Skin of body (tissue), 2 donors: ENCODE data around the gene ARHGAP8. TPM values are rescaled to one million over a fixed set of nuclear protein-coding genes. Genes with fewer than 3 reads are reported as not detected.

Source experiments
- DNase-seq: peaks from one replicate; lab custom pipeline; 2025; lab: John Stamatoyannopoulos, UW
- total RNA-seq: library from RNA; depleted of rRNA; stranded (reverse); fragments of >200 nt; gene quantifications from one replicate; pipeline ENCODE4 v1.2.3, GENCODE V29; 2014

The ARHGAP8 gene
- total RNA-seq, 1 donor from 2014 or later: 0.99 TPM

DNA sequence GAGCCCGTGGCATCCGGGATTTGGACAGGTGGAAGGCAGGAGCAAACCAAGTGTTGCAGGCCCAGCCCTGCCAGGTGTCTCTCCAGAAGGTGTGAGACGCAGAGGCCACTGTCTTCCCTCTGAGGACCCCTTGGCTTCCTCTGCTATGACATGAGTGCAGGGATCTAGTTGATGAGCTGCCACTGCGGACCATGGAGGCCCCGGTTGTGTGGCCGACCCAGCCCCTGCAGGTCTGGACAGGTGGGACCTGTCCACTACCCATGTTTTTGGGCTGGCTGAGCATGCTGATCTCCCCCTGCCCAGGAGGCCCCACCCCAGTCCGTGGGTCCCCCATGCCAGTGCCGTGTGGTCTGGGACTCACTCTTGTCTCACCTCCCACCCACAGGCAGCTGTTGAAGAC, 27.5 kb upstream of the ARHGAP8 start:
- DNase-seq: no peak

DNA sequence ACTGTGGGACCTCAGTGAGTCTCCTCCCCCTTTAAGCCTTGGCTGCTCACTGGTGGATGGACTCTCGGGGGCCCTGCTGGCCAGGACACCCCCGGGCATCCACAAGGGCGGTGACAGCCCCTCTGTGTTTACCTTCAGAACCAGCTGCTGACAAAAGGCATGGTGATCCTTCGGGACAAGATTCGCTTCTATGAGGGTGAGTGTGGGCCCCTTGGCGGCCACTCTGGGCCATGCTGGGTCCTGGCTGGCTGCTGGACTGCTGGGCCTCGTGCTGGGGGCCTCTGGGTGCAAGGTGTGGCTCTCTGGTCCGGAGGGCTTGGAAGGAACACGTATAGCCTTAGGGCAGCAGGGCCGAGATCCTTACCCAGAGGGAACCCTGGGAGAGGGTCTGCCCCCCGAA, 25.9 kb upstream of the ARHGAP8 start:
- DNase-seq: no peak

DNA sequence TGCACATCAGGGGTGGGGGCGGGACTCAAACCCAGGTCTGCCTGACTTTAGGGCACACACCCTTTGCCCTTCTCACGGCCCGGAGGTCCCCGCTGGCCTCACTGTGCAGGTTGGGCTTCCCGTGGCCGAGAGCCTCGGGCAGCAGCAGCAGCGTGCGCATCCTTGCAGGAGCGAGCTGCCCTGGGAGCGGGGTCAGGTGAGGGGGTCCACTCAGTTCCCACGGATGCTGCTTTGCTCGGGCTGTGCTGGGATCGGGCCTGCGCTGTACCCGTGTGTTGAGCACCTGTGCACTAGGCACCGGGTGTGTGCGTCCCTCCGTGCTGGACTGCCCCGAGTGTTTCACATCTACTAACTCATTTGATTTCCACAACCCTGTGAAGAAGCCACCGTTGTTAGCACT, 25.2 kb upstream of the ARHGAP8 start:
- DNase-seq: no peak

DNA sequence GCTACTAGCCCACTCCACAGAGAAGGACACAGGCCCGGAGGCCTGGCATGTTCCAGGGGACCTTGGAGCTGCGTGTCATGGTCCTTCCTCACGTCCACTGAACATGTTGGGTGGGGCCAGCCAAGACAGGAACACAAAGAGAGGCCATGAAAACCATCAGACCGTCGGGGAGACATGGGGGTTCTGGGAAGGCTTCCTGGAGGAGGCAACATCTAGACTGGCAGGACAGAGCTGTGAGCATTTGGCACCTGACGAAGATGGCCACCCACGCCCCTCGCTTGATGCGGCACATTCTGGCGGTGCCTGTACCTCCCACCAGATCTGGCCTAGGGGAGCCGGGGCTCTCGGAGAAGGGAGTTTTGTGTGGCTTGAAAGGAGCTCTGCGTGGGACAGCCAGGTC, 24.7 kb upstream of the ARHGAP8 start:
- no peak for DNase-seq

DNA sequence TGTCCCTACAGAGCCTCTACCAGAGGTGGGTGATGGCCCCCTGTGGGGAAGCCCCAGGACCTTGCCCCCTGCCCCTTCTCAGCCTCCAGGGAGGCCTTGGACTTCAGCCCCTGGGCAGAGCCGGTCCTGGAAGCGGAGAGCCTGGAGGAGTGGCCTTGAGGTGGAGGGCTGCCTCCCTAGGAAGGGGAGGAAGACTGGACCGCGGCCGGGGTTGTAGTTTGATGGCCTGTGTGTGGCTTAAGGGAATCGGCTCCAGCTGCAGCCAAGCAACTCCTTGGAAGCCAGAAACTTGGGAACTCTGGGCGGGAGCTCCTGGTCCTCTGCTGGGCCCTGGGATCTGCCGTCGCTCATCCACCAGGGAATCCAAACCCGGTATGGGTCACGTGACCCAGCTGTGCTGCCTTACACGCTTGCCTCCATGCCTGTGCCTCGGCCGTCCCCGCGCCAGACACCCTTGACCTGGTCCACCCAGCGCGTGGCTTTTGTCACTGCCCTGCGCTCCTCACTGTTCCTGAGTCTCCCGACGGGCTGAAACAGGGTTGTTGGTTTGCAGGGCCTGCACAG, 23.5 kb upstream of the ARHGAP8 start:
- DNase-seq: peak; percentile 17

DNA sequence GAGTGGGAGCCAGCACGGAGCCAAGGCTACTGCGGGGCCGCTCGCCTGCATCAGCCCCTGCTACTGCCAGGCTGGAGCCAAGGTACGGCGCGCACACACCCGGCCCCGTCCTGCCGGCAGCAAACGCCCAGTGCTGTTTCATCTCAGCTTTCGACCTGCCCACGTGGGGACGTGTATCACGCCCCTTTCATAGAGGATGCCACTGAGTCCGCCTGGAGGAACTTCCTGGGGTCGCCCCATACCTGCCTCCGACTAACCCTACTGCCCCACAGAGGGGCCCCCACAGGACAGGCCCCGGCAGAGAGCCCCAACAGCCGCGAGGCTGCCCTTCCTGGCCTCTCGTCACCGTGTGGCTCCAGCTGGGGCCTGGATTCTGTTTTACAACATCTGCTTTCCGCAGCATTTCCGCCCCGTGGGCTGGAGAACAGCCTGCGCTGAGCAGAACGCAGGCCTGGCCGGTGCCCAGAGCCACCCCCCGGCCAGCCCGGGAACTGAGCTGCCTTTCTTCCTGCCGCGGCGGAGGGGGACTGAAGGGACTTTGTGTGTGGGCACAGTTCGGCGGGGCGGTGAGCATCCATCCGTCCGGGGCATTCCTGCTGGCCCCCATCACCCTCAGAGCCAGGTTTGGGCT, 22.9 kb upstream of the ARHGAP8 start:
- DNase-seq: peak; percentile 72

DNA sequence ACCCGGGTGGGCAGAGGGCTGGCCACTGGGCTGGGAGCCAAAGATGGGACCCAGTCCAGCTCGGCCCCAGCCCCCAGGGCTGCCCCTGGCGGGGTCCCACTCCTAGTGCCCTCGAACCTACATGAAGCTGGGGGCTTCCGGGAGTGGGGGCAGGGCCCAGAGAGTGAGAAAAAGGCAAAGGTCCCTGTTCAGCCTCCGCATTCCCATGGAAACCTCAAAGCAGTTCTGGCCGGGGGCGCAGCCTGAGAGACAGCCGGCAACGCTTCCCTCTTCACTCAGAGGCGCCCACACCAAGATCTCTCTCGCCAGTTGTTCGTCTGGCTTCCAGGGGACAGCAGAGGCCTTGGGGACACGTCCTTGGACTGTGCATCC, 22.4 kb upstream of the ARHGAP8 start:
- no peak for DNase-seq

DNA sequence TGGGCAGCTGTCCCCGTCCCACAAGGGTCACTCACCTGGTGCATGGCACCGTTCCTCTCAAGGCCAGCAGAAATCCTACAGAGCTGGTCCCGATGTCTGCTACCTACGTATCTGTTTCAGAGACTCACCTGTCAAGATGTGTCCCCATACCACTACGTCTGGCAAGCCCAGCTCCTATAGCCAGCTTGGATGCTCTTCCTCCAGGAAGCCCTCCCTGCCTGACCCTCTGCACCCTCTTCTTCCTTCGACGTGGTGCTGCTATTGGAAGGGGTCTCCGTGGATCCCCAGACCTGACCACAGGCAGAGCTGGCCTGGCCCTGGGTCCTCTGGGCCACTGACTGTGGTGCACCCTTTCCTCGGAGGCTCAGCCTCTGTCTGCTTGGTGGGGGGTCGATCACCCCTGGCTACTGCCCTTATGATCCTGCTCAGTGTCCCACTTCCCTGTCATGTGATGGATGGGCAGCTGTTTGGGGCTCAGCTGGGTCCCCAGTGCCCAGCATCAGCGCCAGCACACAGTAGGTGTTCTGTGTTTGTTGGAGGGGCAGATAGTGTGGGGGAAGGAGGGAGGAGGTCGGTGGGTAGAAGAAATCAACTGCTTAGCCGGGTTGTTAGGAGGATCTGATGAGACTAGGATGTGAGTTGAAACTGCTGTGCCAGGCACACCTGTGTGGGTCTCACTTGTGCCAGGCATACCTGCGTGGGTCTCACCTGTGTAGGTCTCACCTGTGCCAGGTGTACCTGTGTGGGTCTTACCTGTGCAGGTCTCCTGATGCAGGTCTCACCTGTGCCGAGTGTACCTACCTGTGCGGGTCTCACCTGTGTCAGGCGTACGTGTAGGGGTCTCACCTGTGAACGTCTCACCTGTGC, 21.7 kb upstream of the ARHGAP8 start:
- DNase-seq: peak; percentile 29

DNA sequence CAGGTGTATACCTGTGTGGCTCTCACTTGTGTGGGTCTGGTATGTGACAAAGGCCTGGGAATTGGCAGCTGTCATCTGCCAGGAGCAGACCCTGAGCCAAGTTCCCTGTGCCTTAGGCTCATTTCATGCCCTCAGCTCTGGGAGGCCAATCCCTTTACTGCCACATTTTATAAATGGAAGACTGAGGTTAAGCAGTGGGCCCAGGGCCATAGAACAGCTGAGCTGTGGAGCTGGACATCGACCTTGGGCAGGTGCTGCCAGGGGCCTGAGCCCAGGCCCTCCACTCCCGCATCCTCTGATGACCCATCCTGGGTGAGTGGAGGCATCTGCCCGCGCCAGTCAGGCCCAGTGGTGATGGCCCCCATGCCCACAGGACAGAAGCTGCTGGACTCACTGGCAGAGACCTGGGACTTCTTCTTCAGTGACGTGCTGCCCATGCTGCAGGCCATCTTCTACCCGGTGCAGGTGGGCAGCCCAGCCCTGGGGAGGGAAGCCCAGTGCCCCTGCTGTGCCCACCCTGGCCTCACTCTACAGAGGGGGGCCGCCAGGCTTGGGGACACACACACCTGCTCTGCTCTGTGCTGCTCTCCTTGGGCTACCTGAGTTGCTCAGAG, 20.9 kb upstream of the ARHGAP8 start:
- no peak for DNase-seq

DNA sequence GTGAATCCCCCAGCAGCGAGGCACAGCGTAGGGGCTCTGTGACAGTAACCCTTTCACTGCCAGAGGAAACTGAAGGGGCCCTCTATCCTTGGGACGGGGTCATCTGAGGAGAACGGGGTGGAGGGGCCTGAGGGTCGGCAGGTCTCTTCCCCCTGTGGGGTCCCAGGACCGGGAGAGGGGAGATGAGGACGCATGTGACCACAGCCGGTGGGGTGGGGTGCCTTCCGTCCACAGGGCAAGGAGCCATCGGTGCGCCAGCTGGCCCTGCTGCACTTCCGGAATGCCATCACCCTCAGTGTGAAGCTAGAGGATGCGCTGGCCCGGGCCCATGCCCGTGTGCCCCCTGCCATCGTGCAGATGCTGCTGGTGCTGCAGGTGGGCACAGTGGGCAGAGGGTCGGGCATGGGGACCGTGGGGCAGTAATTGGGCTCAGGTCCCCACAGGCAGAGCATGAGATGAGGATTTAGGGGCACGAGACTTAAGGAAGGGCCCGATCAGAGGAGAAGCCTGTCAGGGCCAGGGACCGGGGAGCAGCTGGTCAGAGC, 20.3 kb upstream of the ARHGAP8 start:
- DNase-seq: no peak

DNA sequence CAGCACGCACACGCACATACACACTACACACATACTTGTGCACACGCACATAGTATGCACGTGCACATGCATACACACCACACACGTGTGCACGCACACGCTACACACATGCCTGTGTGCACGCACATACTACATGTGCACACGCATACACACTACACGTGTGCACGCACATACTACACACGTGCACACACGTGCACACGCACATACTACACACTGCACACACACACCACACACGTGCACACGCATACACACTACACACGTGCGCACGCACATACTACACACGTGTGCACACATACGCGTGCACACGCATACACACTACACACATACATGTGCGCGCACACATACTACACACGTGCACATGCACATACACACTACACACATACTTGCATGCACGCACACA, 19.7 kb upstream of the ARHGAP8 start:
- no peak for DNase-seq

DNA sequence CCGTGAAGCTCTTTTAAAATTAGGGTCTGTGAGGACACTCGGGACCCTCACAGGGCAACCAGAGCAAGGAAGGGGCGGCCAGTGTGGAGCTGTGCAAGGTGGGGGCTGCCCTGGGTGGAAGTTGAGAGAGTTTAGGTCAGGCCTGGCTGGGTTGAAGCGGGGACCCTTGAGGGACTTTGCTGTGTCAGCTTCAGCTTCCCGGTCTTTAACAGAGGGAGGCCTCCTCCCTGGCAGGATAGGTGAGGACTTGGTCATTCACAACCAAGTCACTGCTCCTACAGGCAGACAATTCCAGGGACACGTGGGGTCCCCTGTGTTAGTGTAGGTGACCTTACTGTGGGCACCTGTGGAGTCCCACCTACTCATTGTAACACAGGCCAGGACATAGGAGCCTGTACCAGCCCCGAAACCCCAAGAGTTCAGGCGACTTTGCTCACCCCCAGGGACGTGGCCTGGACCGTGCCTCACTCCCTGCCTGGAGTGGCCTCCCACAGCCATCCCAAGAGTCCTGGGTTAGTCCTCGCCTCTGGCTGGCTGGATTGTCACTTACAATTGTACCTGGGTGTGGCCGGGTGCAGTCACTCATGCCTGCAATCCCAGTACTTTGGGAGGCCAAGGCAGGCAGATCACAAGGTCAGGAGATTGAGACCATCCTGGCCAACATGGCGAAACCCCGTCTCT, 18.8 kb upstream of the ARHGAP8 start:
- no peak for DNase-seq

DNA sequence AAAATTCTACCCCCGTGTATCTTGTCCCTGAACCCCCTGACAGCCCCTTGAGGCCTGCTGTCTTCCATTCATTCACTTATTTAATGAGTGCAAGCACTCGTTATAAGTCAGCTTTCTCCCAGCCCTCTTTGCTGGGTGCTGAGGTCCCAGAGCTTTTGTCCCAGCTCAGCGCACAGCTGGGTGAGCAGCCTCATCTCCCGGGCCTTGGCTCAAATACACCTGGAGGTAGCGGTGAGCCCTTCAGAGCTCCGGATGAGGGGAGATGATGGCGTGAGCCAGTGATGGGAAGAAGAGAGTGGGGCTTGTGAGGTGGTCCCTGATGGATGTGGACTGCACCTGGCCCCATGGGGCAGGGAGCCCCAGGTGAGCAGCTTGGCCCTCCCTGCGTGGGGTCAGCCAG, 18.1 kb upstream of the ARHGAP8 start:
- no peak for DNase-seq

DNA sequence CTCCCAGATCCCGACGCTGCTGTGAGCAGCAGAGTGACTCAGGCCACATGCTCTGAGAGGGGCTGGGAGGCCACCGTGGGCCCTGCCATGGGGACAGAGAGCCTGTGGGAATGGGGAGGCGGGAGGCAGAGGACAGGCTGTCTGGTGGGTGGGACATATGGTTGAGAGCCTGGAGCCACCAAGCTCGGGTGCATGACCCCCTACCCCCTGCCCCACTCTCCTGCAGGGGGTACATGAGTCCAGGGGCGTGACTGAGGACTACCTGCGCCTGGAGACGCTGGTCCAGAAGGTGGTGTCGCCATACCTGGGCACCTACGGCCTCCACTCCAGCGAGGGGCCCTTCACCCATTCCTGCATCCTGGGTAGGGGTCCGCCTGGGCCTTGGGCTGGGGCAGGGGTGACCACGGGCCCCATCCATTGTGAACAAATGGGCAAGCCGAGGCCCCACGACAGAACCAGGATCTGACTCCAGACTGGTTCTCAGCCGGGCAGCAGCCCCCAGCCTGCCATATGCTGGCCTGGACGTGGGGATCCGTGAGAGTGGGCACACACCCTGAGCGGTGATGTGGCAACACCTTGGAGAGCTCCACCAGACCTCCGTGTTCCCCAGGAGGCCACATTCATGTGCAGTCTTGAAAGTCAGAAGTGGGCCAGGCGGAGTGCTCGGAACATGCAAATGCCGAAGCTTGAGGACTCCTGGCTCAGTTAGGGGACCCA, 17.4 kb upstream of the ARHGAP8 start:
- no peak for DNase-seq

DNA sequence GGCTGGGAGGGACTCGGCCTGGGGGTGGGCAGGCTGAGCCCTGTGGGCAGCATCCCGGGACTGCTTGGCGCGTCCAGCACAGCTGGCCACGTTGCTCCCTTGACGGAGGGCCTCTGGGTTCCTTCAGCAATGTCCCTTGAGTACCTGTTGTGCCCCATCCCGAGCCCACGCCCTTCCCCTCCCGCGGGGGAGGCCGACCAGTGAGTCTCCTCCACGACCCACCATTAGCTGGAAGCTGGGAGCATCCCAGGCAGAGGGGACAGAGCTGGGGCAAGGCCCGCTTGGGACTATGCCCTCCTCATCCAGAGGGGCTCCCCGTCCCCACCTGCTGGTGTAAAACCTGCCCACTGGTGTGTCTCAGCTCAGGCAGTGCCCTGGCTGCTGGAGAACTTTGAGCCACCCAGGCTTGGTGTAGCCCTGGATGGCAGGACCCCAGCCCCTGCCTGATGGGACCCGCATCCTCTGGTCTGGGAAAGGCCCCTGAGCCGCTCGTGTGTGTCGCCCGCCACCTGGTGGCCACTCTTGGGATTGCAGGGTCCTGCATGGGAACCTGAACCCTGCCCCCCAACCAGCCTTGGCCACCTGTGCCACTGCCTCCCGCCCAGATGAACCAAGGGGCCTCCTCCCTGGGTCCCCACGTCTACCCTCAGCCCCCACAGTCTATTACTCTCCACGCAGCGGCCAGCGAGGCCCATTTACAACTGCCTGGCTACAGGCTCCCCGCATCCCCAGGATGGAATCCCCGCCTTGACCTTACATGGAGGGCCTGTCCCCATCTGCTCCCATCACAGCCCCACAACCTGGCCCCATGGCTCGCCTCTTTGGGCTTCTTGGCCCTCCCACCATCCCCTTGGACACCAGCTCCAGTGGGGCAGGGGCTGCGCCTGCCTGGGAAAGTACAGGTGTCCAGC, 16.6 kb upstream of the ARHGAP8 start:
- DNase-seq: peak; percentile 40

DNA sequence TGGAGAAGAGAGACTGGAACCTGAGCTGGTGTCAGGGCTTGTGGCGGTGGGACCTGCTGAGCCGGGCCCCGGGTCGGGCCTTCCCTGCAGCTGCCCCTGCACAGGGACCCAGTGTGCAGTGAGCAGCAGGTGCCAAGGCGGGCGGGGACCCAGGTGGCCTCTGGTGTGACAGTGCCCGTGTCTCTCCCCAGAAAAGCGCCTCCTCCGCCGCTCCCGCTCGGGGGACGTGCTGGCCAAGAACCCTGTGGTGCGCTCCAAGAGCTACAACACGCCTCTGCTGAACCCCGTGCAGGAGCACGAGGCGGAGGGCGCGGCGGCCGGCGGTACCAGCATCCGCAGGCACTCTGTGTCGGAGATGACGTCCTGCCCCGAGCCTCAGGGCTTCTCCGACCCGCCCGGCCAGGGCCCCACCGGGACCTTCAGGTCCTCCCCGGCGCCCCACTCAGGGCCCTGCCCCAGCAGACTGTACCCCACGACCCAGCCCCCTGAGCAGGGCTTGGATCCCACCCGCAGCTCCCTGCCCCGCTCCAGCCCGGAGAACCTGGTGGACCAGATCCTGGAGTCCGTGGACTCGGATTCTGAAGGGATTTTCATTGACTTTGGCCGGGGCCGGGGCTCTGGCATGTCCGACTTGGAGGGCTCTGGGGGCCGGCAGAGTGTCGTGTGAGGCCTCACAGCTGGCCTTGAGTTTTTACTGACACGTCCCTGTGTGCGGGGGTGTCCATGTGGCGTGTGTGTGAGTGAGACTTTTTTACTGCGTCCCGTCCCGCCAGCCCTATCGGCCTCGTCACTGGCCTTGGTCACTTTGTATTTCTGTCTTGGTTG, 15.6 kb upstream of the ARHGAP8 start:
- no peak for DNase-seq

DNA sequence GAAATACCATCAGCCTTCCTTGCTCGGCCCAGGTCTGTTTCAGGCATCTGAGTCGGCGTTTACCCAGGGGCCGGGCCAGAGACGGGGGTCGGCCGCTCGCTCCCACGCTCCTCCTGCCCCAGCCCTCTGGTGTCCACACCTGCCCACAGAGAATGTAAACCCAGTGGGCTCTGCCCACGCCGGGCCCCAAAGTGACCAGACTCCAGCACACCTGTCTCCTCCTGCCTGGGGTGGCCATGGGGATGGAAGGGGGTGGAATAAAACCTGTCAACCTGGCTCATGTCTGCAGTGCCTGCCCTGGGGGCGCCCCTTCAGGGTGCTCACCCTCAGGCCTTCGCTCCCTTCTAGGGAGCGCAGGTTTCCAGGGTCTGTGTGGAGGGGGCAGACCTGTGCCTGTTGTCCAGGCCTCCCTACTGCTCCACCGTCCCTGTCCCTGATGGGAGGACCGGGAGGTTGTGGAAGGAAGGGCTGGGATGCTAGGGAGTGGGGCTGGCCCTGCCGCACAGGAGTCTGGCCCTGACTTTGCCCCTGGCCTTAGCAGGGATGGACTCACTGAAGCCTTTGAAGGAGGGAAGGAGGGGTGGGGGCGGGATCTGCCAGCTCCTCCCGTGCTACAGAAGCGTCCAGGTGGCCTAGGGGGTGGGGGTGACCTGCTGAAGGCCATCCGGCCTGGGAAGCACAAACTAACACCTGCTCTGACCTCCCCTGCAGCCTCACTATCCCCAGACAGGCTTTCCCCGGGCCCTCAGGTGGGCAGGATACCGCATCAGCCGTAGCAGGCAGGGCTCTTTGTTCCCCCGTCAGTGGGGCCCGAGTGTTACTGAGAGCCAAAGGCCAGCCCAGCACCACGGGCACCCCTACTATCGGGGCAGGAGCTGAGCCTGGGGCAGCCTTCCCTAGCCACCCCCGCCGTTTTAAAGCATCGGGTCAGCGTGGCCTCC, 14.7 kb upstream of the ARHGAP8 start:
- no peak for DNase-seq

DNA sequence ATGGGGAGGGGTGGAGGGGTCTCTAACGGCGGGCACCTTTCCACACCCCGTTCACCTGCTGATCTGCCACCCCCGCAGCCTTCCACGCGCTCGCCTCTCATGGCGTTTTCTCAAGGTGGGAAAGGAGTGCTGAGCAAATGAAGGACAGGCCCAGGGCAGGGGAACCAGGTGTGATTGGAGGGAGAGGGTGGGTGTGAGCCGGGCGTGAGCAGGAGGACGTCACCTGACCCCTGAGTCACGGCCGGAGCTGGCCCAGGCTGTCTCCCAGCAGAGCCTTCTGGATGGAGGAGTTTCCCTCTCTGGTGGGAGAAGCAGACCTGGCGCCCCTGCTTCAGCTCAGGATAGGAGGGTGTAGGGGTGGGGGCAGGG, 14.0 kb upstream of the ARHGAP8 start:
- DNase-seq: no peak
